Kidney (tissue), 14 donors: ENCODE results near the gene NHS. TPM values are rescaled to one million over a fixed set of nuclear protein-coding genes. Genes with fewer than 3 reads are reported as not detected.

Experiments used
- DNase-seq, 5 donors: peaks; one replicate each; pipeline ENCODE4 v3.0.0-alpha.2; 2013 to 2020
- FAIRE-seq: peaks from 2 replicates; lab custom pipeline; 2012; peaks lifted over from hg19 to GRCh38; lab: Jason Lieb, UNC
- H3K27ac ChIP-seq, 2 donors: one replicate each; pipeline ENCODE4 v1.7.0; 2013; ENCODE audit warnings: low read depth in 2 of 2, low read length in 2 of 2, inconsistent platforms in 1 of 2
- H3K27me3 ChIP-seq: one replicate; pipeline ENCODE4 v1.7.1; 2013; ENCODE audit warnings: low read length, inconsistent platforms; ENCODE audit not compliant: control insufficient read depth, insufficient read depth
- H3K36me3 ChIP-seq, 3 donors: one replicate each; pipeline versions ENCODE4 v1.7.0 to v1.7.1; 2013; ENCODE audit warnings: low read length in 3 of 3, control low read depth in 1 of 3, inconsistent platforms in 1 of 3; ENCODE audit not compliant: insufficient read depth in 3 of 3, control insufficient read depth in 2 of 3
- H3K4me1 ChIP-seq, 3 donors: one replicate each; pipeline versions ENCODE4 v1.7.0 to v1.7.1; 2013; ENCODE audit warnings: low read length in 3 of 3, inconsistent platforms in 1 of 3, low read depth in 1 of 3; ENCODE audit not compliant: control insufficient read depth in 2 of 3, insufficient read depth in 2 of 3
- H3K4me3 ChIP-seq, 3 donors: one replicate each; pipeline versions ENCODE4 v1.7.0 to v1.8.1; 2013; ENCODE audit warnings: low read length in 3 of 3, control low read depth in 1 of 3, inconsistent platforms in 1 of 3
- H3K9ac ChIP-seq, 3 donors: one replicate each; pipeline versions ENCODE4 v1.7.0 to v1.7.1; 2013; ENCODE audit warnings: low read length in 3 of 3, control low read depth in 1 of 3, inconsistent platforms in 1 of 3
- H3K9me3 ChIP-seq, 3 donors: one replicate each; pipeline versions ENCODE4 v1.7.0 to v1.7.1; 2013; ENCODE audit warnings: low read length in 3 of 3, control low read depth in 1 of 3, inconsistent platforms in 1 of 3; ENCODE audit not compliant: control insufficient read depth in 2 of 3, insufficient read depth in 1 of 3
- CTCF ChIP-seq: IDR thresholded peaks from 3 replicates; pipeline ENCODE4 v1.5.1; 2012; ENCODE audit warnings: mild to moderate bottlenecking, moderate library complexity, borderline replicate concordance; ENCODE audit not compliant: insufficient read depth; ENCODE audit errors: extremely low read depth
- intact Hi-C: fragments of 100-400 bp; cut with DNase I; formaldehyde crosslinking; loops from one replicate; pipeline ENCODE4 v1.11.1; 2022
- polyA plus RNA-seq: library from polyadenylated mRNA; stranded (reverse); fragments of 350-450 nt; fragmentation: Illumina TruSeq; extraction: RNeasy Lipid Tissue Mini Kit (QIAGEN cat#74804); gene quantifications from one replicate; pipeline ENCODE4 v1.2.3, GENCODE V29; 2014; ENCODE audit warnings: low read depth, low replicate concordance; ENCODE audit not compliant: insufficient read depth
- total RNA-seq: library from RNA; stranded (reverse); fragmentation: NEBNext Ultra II Directional; extraction: Animal tissue kit (Norgen Biotek cat#: 25700); gene quantifications from one replicate; pipeline ENCODE4 v1.2.1, GENCODE V29; 2021
- donor health status: control.
- donor health status: control.
- donor health status: control.
- donor health status: control.
- donor health status: control.
- donor health status: DM: yes; HTN: yes; CAD: no.
- donor health status: Normal renal cell carcinoma (clear cell type).

The NHS gene
- total and polyA plus RNA-seq, 2 donors from 2014 or later: 3.1 to 28.9 TPM

GRCh38 chrX:17655211-17656034 lies 280.4 kb downstream of the NHS start:
- FAIRE-seq (no peak), DNase-seq (peak in 3 of 5 donors; percentile 32 to 49 (median 34))
- H3K27me3 ChIP-seq: peaks cover 2% of the 10 kb centered on the region
- peaks cover 0 to 2% (median 0%) of the 10 kb centered on the region in 3 donors for H3K4me1 ChIP-seq
- intact Hi-C loops: no loop called here
- H3K27ac ChIP-seq: no peak overlapping the region
- no peaks in the 10 kb centered on the region for H3K36me3 ChIP-seq
- peak overlapping the region in 2 of 3 donors; percentile 36 to 43 for H3K4me3 ChIP-seq
- H3K9ac ChIP-seq: no peak overlapping the region
- no peak for TF ChIP-seq CTCF
- H3K9me3 ChIP-seq: no peaks in the 10 kb centered on the region

- peak in 3 of 5 donors; percentile 38 to 44 (median 43) for DNase-seq
- no peak overlapping the region for H3K27ac ChIP-seq
- H3K9me3 ChIP-seq: no peaks in the 10 kb centered on the region
- H3K4me3 ChIP-seq: peak overlapping the region in 2 of 3 donors; percentile 36 to 43
- H3K4me1 ChIP-seq: peaks cover 0 to 2% (median 0%) of the 10 kb centered on the region in 3 donors
- H3K9ac ChIP-seq: no peak overlapping the region
- FAIRE-seq: no peak
- H3K36me3 ChIP-seq: no peaks in the 10 kb centered on the region
- H3K27me3 ChIP-seq: peaks cover 2% of the 10 kb centered on the region
- TF ChIP-seq CTCF: no peak
- intact Hi-C loops: no loop called here
Measured at GRCh38 chrX:17656035-17656418, 281.0 kb downstream of the NHS start.

- H3K4me3 ChIP-seq: peak overlapping the region in 1 of 3 donors; percentile 43
- no peak for TF ChIP-seq CTCF
- peaks cover 0 to 2% (median 0%) of the 10 kb centered on the region in 3 donors for H3K4me1 ChIP-seq
- H3K9ac ChIP-seq: no peak overlapping the region
- no peaks in the 10 kb centered on the region for H3K36me3 ChIP-seq
- no peaks in the 10 kb centered on the region for H3K9me3 ChIP-seq
- FAIRE-seq (no peak), DNase-seq (peak in 1 of 5 donors; percentile 34)
- H3K27me3 ChIP-seq: peaks cover 2% of the 10 kb centered on the region
- intact Hi-C loops: no loop called here
- no peak overlapping the region for H3K27ac ChIP-seq
Measured at GRCh38 chrX:17656556-17656955, 281.6 kb downstream of the NHS start.
